Cardiac atrium fibroblast (primary cell): ENCODE data around the gene PCDHB3. TPM values are rescaled to one million over a fixed set of nuclear protein-coding genes. Genes with fewer than 3 reads are reported as not detected.

Source experiments
- total RNA-seq: library from RNA; depleted of rRNA; stranded (reverse); fragments of >200 nt; gene quantifications from 2 replicates; pipeline ENCODE4 v1.2.3, GENCODE V29; 2015

PCDHB3 gene
- total RNA-seq, result 0.16 TPM in 1 of 2 replicates, not detected in the other

GRCh38 chr5:141100243-141100805, at the start of gene PCDHB3:
Gene PCDHB3, plus strand, starts transcription at chr5:141100473. Its CDS starts 177 bp downstream, at chr5:141100650.

DNA sequence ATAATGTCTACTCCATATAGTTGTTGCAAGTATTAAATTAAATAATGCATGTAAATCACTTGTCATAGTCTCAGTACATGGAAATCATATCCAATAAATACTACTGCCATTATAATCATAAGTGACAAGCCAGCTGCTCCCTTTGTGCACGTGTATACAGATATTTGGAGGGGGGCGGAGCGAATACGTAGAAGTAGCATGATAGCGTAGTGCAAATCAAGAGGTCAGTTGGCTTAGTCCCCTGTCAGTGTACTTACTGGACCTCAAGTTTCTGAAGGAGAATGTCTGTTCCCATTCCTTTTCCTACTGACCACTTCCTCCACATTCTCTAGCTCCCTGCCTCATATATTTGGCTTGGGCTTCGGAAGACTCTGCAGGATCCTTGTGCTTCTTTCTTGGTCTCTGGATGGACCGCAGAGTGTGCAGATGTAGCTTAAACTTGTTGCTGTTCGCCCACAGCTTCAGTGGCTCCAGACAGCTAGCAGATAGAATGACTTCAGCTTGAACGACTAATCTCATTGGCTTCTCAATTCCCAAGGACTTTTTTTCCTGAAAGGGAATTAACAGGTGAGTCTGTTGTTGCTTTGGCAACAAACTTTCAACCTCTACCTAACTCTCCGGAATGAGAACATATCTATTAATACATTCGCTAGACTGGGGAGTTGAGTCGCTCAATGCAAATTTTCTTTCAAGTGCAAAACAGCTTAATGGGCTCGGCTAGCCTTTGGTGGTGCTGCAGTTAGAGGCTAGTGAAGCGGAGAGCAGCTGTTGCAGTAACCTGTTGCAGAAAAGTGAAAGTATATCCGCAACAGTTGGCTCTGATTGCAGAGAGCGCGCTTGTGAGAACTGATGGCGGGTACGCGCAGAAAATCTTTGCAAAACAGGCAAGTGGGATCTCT, 49.4 kb upstream of the PCDHB3 start, which contains the start of gene PCDHB1:
PCDHB1 (plus strand) TSS at position 753 of the 899 bp plus-strand sequence; CDS start at position 850, 97 bp downstream.

GRCh38 chr5:141094481-141095262, 5.6 kb upstream of the PCDHB3 start, which contains the start of gene PCDHB2:
Gene PCDHB2, plus strand, starts transcription at chr5:141094615. Its CDS starts 176 bp downstream, at chr5:141094791.

DNA sequence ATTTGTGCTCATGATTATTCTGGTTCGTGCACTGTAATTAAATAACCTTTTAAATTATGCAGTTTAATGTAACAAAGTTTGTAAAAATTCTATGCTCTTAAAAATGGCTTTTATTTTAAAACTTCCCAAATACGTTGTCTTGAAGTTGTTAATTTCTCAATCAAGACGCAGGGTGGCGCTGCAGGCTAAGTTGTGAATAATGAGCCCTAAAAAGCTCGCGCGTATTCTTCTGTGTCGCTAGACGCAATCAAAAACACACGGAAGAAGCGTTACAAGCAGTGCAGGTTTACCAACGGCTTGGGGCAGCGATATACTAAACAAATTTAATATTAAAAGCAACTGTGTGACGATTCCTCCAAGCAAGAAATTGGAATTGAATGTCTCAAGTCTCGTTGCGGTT, 21.3 kb downstream of the PCDHB3 start, which contains the start of gene PCDHB4:
PCDHB4 (plus strand) TSS at position 256 of the 400 bp plus-strand sequence. CDS start 181 bp downstream, outside the sequence.

GRCh38 chr5:141135030-141135717, 34.9 kb downstream of the PCDHB3 start, which contains the start of gene PCDHB5:
Gene PCDHB5, plus strand, starts transcription at chr5:141135206. Its CDS starts 229 bp downstream, at chr5:141135435.

GRCh38 chr5:141149812-141150211, 49.5 kb downstream of the PCDHB3 start, which contains the start of gene PCDHB6:
Gene PCDHB6, plus strand, starts transcription at chr5:141150057. Its CDS starts 201 bp downstream, at chr5:141150258.

Other genes starting within 250 kb of the PCDHB3 start
- gene PCDHA10, start 244.6 kb upstream of the PCDHB3 start, total RNA-seq, result not detected in 2 replicates
- gene PCDHA11, start 231.5 kb upstream of the PCDHB3 start, total RNA-seq, result not detected in 2 replicates
- under 0.01 and 0.16 TPM in 2 replicates for gene PCDHA12, start 225.2 kb upstream of the PCDHB3 start, total RNA-seq
- not detected in 2 replicates for gene PCDHA13, start 218.3 kb upstream of the PCDHB3 start, total RNA-seq
- not detected in 2 replicates for gene PCDHAC1, start 174.2 kb upstream of the PCDHB3 start, total RNA-seq
- gene PCDHAC2, start 134.0 kb upstream of the PCDHB3 start, total RNA-seq, result under 0.01 and 0.49 TPM in 2 replicates
- not detected in 2 replicates for gene PCDHB1, start 49.1 kb upstream of the PCDHB3 start, total RNA-seq
- 0.90 and 1.3 TPM in 2 replicates for gene PCDHB2, start 5.9 kb upstream of the PCDHB3 start, total RNA-seq
- gene PCDHB4, start 21.3 kb downstream of the PCDHB3 start, total RNA-seq, result 0.18 and 0.97 TPM in 2 replicates
- gene PCDHB5, start 34.7 kb downstream of the PCDHB3 start, total RNA-seq, result 1.3 and 4.5 TPM in 2 replicates
- gene PCDHB6, start 49.6 kb downstream of the PCDHB3 start, total RNA-seq, result 0.49 TPM in 1 of 2 replicates, not detected in the other
- 0.16 and 1.1 TPM in 2 replicates for gene PCDHB7, start 72.2 kb downstream of the PCDHB3 start, total RNA-seq
- gene PCDHB8, start 77.3 kb downstream of the PCDHB3 start, total RNA-seq, result 0.49 TPM in 1 of 2 replicates, not detected in the other
- gene PCDHB16, start 81.9 kb downstream of the PCDHB3 start, total RNA-seq, result 0.54 TPM in 1 of 2 replicates, not detected in the other
- gene PCDHB9, start 86.7 kb downstream of the PCDHB3 start, total RNA-seq, result under 0.01 TPM in 1 of 2 replicates, not detected in the other
- gene PCDHB10, start 91.9 kb downstream of the PCDHB3 start, total RNA-seq, result 0.16 and 0.18 TPM in 2 replicates
- gene PCDHB11, start 99.2 kb downstream of the PCDHB3 start, total RNA-seq, result 0.18 and 0.65 TPM in 2 replicates
- 0.16 and 0.72 TPM in 2 replicates for gene PCDHB12, start 108.2 kb downstream of the PCDHB3 start, total RNA-seq
- gene PCDHB13, start 113.4 kb downstream of the PCDHB3 start, total RNA-seq, result 0.16 and 0.90 TPM in 2 replicates
- gene PCDHB14, start 122.9 kb downstream of the PCDHB3 start, total RNA-seq, result 0.54 and 1.5 TPM in 2 replicates
- gene PCDHB15, start 144.9 kb downstream of the PCDHB3 start, total RNA-seq, result 1.8 TPM in 2 replicates
- gene SLC25A2, start 203.6 kb downstream of the PCDHB3 start, total RNA-seq, result not detected in 2 replicates
- 36.6 and 51.5 TPM in 2 replicates for gene TAF7, start 220.3 kb downstream of the PCDHB3 start, total RNA-seq
- 0.54 and 0.65 TPM in 2 replicates for gene PCDHGA1, start 230.0 kb downstream of the PCDHB3 start, total RNA-seq
- 2.5 and 5.8 TPM in 2 replicates for gene PCDHGA2, start 238.3 kb downstream of the PCDHB3 start, total RNA-seq
- 2.0 and 2.9 TPM in 2 replicates for gene PCDHGA3, start 243.4 kb downstream of the PCDHB3 start, total RNA-seq
- 0.36 and 0.81 TPM in 2 replicates for gene PCDHGB1, start 249.6 kb downstream of the PCDHB3 start, total RNA-seq